Gastrocnemius medialis (tissue), 4 donors: Measurements from ENCODE around the gene FAM98C.

ENCODE experiments used
- POLR2A ChIP-seq, 2 donors: fragments of 450-650 bp; IDR thresholded peaks; one replicate each; pipeline ENCODE4 v1.6.1; 2017; ENCODE audit warnings: antibody characterized with exemption in 2 of 2, mild to moderate bottlenecking in 2 of 2, moderate library complexity in 2 of 2
- TF ChIP-seq, protein P1 (sequence below), 5 experiments: fragments of 450-650 bp in 3 of 5; fragments of 200-600 bp in 2 of 5; sonication (generic) in 2 of 5; IDR thresholded peaks in 4 of 5; conservative IDR thresholded peaks in 1 of 5; 1 replicate in 4 of 5; 2 replicates in 1 of 5; pipeline ENCODE4 v1.5.1; 2016 to 2019; ENCODE audit warnings: antibody characterized with exemption in 5 of 5, mild to moderate bottlenecking in 3 of 5, moderate library complexity in 3 of 5

DNA sequence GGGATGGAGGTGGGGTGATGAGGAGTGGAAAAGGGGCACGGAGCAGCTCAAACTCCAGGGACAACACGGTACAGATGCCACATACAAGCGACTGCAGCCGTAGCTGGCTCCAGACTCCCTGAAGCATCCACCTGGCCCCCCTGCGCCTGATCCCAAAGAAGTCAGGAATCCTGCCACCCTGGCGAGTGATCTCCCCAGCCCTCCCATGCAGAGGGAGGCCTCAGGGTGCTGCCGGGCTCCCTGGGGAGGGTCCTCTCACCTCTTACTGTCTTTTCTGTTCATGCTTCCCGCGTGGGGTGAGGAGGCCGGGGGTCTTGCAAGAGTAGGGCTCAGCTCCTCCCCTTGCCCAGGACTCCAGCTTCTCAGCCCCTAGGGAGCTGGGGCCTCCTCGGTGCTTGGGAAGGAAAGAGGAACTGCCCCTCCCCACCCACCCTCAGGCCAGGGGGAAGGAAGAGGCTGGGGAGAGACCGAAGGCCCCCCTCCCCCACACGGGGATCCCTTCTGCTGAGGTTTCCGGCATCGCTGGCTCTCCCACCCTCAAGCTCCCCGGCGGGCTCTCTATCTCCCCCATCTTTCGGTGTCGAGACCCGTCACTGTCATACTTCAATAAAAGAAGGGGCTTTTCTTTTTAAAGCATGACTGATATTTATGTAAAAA is 23.0 kb downstream of the FAM98C start, which contains the start of gene RASGRP4:
- TF ChIP-seq, protein P1, sequence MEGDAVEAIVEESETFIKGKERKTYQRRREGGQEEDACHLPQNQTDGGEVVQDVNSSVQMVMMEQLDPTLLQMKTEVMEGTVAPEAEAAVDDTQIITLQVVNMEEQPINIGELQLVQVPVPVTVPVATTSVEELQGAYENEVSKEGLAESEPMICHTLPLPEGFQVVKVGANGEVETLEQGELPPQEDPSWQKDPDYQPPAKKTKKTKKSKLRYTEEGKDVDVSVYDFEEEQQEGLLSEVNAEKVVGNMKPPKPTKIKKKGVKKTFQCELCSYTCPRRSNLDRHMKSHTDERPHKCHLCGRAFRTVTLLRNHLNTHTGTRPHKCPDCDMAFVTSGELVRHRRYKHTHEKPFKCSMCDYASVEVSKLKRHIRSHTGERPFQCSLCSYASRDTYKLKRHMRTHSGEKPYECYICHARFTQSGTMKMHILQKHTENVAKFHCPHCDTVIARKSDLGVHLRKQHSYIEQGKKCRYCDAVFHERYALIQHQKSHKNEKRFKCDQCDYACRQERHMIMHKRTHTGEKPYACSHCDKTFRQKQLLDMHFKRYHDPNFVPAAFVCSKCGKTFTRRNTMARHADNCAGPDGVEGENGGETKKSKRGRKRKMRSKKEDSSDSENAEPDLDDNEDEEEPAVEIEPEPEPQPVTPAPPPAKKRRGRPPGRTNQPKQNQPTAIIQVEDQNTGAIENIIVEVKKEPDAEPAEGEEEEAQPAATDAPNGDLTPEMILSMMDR (IDR thresholded peaks at IDR 0.05 in 4 of 5, conservative IDR thresholded peaks at IDR 0.05 in 1 of 5) = no peak
- no peak for TF ChIP-seq POLR2A (IDR thresholded peaks at IDR 0.05)
